Hepatocyte (in vitro differentiated cells): Measurements from ENCODE around the gene UNC13D. TPM values are rescaled to one million over a fixed set of nuclear protein-coding genes. Genes with fewer than 3 reads are reported as not detected.

ENCODE experiments used
- DNase-seq: peaks from one replicate; pipeline ENCODE4 v3.0.0-alpha.2; 2016; ENCODE audit warnings: low spot score
- H2AFZ ChIP-seq: fragments of 200-600 bp; sonication (generic); 2 replicates; pipeline ENCODE4 v1.6.0; 2016; ENCODE audit warnings: antibody characterized with exemption, mild to moderate bottlenecking
- H3K27ac ChIP-seq: fragments of 200-600 bp; sonication (generic); 2 replicates; pipeline ENCODE4 v1.5.1; 2016; ENCODE audit warnings: mild to moderate bottlenecking
- H3K27me3 ChIP-seq: fragments of 200-600 bp; sonication (generic); 2 replicates; pipeline ENCODE4 v1.6.1; 2016
- H3K36me3 ChIP-seq: fragments of 200-600 bp; sonication (generic); replicated peaks from 2 replicates; pipeline ENCODE4 v1.5.1; 2016; ENCODE audit warnings: low read depth; ENCODE audit not compliant: insufficient read depth
- H3K4me1 ChIP-seq: fragments of 200-600 bp; sonication (generic); 2 replicates; pipeline ENCODE4 v1.5.1; 2016; ENCODE audit warnings: mild to moderate bottlenecking, moderate library complexity; ENCODE audit not compliant: insufficient read depth
- H3K4me2 ChIP-seq: fragments of 200-600 bp; sonication (generic); 2 replicates; pipeline ENCODE4 v1.6.0; 2016
- H3K4me3 ChIP-seq: fragments of 200-600 bp; sonication (generic); 2 replicates; pipeline ENCODE4 v1.5.1; 2016; ENCODE audit warnings: mild to moderate bottlenecking
- H3K79me2 ChIP-seq: fragments of 200-600 bp; sonication (generic); 2 replicates; pipeline ENCODE4 v1.6.0; 2017; ENCODE audit warnings: mild to moderate bottlenecking
- H3K9me2 ChIP-seq: fragments of 200-600 bp; sonication (generic); replicated peaks from 2 replicates; pipeline ENCODE4 v1.6.0; 2017; ENCODE audit warnings: mild to moderate bottlenecking; ENCODE audit not compliant: insufficient read depth
- H3K9me3 ChIP-seq: fragments of 200-600 bp; sonication (generic); 2 replicates; pipeline ENCODE4 v1.5.1; 2016; ENCODE audit warnings: low read depth, mild to moderate bottlenecking
- H4K20me1 ChIP-seq: fragments of 200-600 bp; sonication (generic); 2 replicates; pipeline ENCODE4 v1.6.0; 2016; ENCODE audit warnings: mild to moderate bottlenecking; ENCODE audit not compliant: insufficient read depth, poor library complexity, severe bottlenecking
- CTCF ChIP-seq: fragments of 200-600 bp; sonication (generic); IDR thresholded peaks from 2 replicates; pipeline ENCODE4 v1.5.1; 2016; ENCODE audit warnings: antibody characterized with exemption, mild to moderate bottlenecking; ENCODE audit not compliant: poor library complexity
- EZH2 ChIP-seq: fragments of 200-600 bp; sonication (generic); IDR thresholded peaks from 2 replicates; pipeline ENCODE4 v1.6.1; 2016; ENCODE audit warnings: antibody characterized with exemption, mild to moderate bottlenecking, borderline replicate concordance
- EZH2phosphoT487 ChIP-seq: fragments of 200-600 bp; sonication (generic); IDR thresholded peaks from one replicate; pipeline ENCODE4 v1.6.1; 2018; ENCODE audit warnings: antibody characterized with exemption, mild to moderate bottlenecking, low read depth, moderate library complexity; ENCODE audit not compliant: unreplicated experiment, severe bottlenecking
- WGBS: methylation state at CpG from one replicate; pipeline ENCODE4 v1.1.6; 2016; ENCODE audit warnings: low lambda C conversion rate; ENCODE audit errors: missing lambda C conversion rate; 5-methylcytosine and 5-hydroxymethylcytosine counted together
- polyA plus RNA-seq: library from polyadenylated mRNA; unstranded; fragments of >200 nt; fragmentation: Nextera tagmentation; extraction: Ambion mirVana; gene quantifications from 2 replicates; pipeline ENCODE4 v1.2.1, GENCODE V29; 2016
- total RNA-seq: library from RNA; depleted of rRNA; stranded (reverse); fragments of >200 nt; gene quantifications from 2 replicates; pipeline ENCODE4 v1.2.3, GENCODE V29; 2014

The UNC13D gene
- total and polyA plus RNA-seq, 2 experiments from 2014 or later, result 2.2 to 8.8 TPM

- TF ChIP-seq EZH2phosphoT487, result no peak
- no peak for TF ChIP-seq CTCF
- TF ChIP-seq EZH2, result no peak
- no peak overlapping the region for H3K27ac ChIP-seq
- H3K9me2 ChIP-seq, result no peaks in the 10 kb centered on the region
- no peaks in the 10 kb centered on the region for H4K20me1 ChIP-seq
- no peaks in the 10 kb centered on the region for H3K27me3 ChIP-seq
- no peaks in the 10 kb centered on the region for H3K36me3 ChIP-seq
- H3K79me2 ChIP-seq, result no peaks in the 10 kb centered on the region
- no peak overlapping the region for H3K4me3 ChIP-seq
- 91% methylated on average over 8 of the region's 8 CpGs for WGBS
- no peaks in the 10 kb centered on the region for H3K4me1 ChIP-seq
- no peak for DNase-seq
- H3K4me2 ChIP-seq, result no peak overlapping the region
- no peaks in the 10 kb centered on the region for H3K9me3 ChIP-seq
- no peak overlapping the region for H2AFZ ChIP-seq
These were observed 41.2 kb upstream of the UNC13D start for GRCh38 chr17:75885431-75885830.

- peaks cover 9% of the 10 kb centered on the region for H3K27me3 ChIP-seq
- no peak overlapping the region for H2AFZ ChIP-seq
- no peak for DNase-seq
- H3K36me3 ChIP-seq, result no peaks in the 10 kb centered on the region
- H3K79me2 ChIP-seq, result no peaks in the 10 kb centered on the region
- H3K9me3 ChIP-seq, result no peaks in the 10 kb centered on the region
- H3K9me2 ChIP-seq, result no peaks in the 10 kb centered on the region
- no peak overlapping the region for H3K27ac ChIP-seq
- H4K20me1 ChIP-seq, result no peaks in the 10 kb centered on the region
- H3K4me2 ChIP-seq, result no peak overlapping the region
- H3K4me3 ChIP-seq, result no peak overlapping the region
- 93% methylated on average over 15 of the region's 15 CpGs for WGBS
- peaks cover 1% of the 10 kb centered on the region for H3K4me1 ChIP-seq
- TF ChIP-seq CTCF, result no peak
- no peak for TF ChIP-seq EZH2
- no peak for TF ChIP-seq EZH2phosphoT487
These were observed 37.7 kb upstream of the UNC13D start for GRCh38 chr17:75881678-75882454.

GRCh38 chr17:75880266-75880665 is 36.1 kb upstream of the UNC13D start:
- DNase-seq, result no peak

More at GRCh38 chr17:75880266-75880665, 36.1 kb upstream of the UNC13D start:
- no peak overlapping the region for H3K4me2 ChIP-seq
- H3K4me1 ChIP-seq, result peaks cover 13% of the 10 kb centered on the region
- no peaks in the 10 kb centered on the region for H3K9me2 ChIP-seq
- WGBS, result 79% methylated on average over 7 of the region's 7 CpGs
- H3K79me2 ChIP-seq, result no peaks in the 10 kb centered on the region
- no peak overlapping the region for H2AFZ ChIP-seq
- no peak overlapping the region for H3K4me3 ChIP-seq
- H3K9me3 ChIP-seq, result no peaks in the 10 kb centered on the region
- no peaks in the 10 kb centered on the region for H4K20me1 ChIP-seq
- peaks cover 9% of the 10 kb centered on the region for H3K27me3 ChIP-seq
- H3K36me3 ChIP-seq, result no peaks in the 10 kb centered on the region
- H3K27ac ChIP-seq, result no peak overlapping the region
- TF ChIP-seq EZH2 (no peak), CTCF (no peak), EZH2phosphoT487 (no peak)
